Osteoblast (primary cell): ENCODE results near the gene RNF144B. TPM values are rescaled to one million over a fixed set of nuclear protein-coding genes. Genes with fewer than 3 reads are reported as not detected.
A peak's percentile ranks its signal among the peaks of the same experiment; 100 is the strongest.

ENCODE experiments used
- DNase-seq: peaks from one replicate; pipeline ENCODE4 v3.0.0; 2011; ENCODE audit warnings: low spot score, mixed read lengths; ENCODE audit not compliant: insufficient read length; ENCODE audit errors: missing footprints
- H2AFZ ChIP-seq: 2 replicates; pipeline ENCODE4 v1.6.0; 2011; ENCODE audit warnings: mild to moderate bottlenecking, low read length
- H3K27ac ChIP-seq: 2 replicates; pipeline ENCODE4 v1.5.1; 2011; ENCODE audit warnings: mild to moderate bottlenecking, low read depth, low read length, moderate library complexity
- H3K27me3 ChIP-seq: 2 replicates; pipeline ENCODE4 v1.6.0; 2012; ENCODE audit warnings: mild to moderate bottlenecking, control low read depth, inconsistent platforms, low read length, moderate library complexity; ENCODE audit not compliant: insufficient read depth
- H3K36me3 ChIP-seq: 2 replicates; pipeline ENCODE4 v1.5.1; 2011; ENCODE audit warnings: mild to moderate bottlenecking, low read length, control low read depth, moderate library complexity; ENCODE audit not compliant: insufficient read depth
- H3K4me1 ChIP-seq: 2 replicates; pipeline ENCODE4 v1.5.1; 2011; ENCODE audit warnings: mild to moderate bottlenecking, low read length, control low read depth, moderate library complexity; ENCODE audit not compliant: insufficient read depth
- H3K4me2 ChIP-seq: 2 replicates; pipeline ENCODE4 v1.6.0; 2011; ENCODE audit warnings: mild to moderate bottlenecking, low read length; ENCODE audit not compliant: insufficient read depth
- H3K4me3 ChIP-seq: fragments of 200-600 bp; sonication (generic); 3 replicates; pipeline ENCODE4 v1.5.1; 2012; ENCODE audit warnings: mild to moderate bottlenecking, low read length, inconsistent platforms; ENCODE audit not compliant: insufficient read depth
- H3K79me2 ChIP-seq: 2 replicates; pipeline ENCODE4 v1.6.0; 2012; ENCODE audit warnings: mild to moderate bottlenecking, low read length, control low read depth, inconsistent platforms; ENCODE audit not compliant: insufficient read depth
- H3K9me3 ChIP-seq: 2 replicates; pipeline ENCODE4 v1.5.1; 2011; ENCODE audit warnings: low read depth, low read length, control low read depth
- H4K20me1 ChIP-seq: 2 replicates; pipeline ENCODE4 v1.6.0; 2012; ENCODE audit warnings: mild to moderate bottlenecking, low read length, control low read depth; ENCODE audit not compliant: insufficient read depth
- CTCF ChIP-seq: IDR thresholded peaks from 2 replicates; pipeline ENCODE4 v1.5.1; 2011; ENCODE audit warnings: mild to moderate bottlenecking, low read depth, low read length, moderate library complexity; ENCODE audit errors: extremely low read depth
- total RNA-seq: library from RNA; depleted of rRNA; stranded (reverse); fragments of >200 nt; gene quantifications from 2 replicates; pipeline ENCODE4 v1.2.3, GENCODE V29; 2012

The RNF144B gene
- total RNA-seq, 1 donor = 5.8 TPM

DNA sequence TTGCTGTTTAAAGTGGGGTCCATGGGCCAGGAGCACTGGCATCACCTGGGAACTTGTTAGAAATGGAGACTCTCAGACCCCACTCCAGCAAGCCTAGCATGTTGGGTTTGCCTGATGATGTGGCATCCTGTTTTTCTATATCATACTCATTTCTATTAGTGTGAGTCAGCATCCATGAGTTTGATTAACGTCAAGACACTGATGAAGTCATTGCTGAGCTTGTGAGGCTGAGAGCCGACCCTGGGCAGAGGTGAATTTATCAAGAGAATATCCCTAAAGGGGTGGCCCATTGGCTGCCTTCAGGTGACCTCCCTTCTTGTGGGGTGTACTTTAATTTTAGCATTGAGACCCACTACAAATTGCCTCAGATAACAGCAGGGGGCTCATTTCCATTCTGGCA is 43.4 kb upstream of the RNF144B start:
- H3K4me2 ChIP-seq = no peak overlapping the region
- peaks cover 5% of the 10 kb centered on the region for H3K4me1 ChIP-seq
- DNase-seq = peak; percentile 53
- H4K20me1 ChIP-seq = no peaks in the 10 kb centered on the region
- H3K36me3 ChIP-seq = no peaks in the 10 kb centered on the region
- H3K9me3 ChIP-seq = no peaks in the 10 kb centered on the region
- H3K27ac ChIP-seq = peak overlapping the region; percentile 24
- no peak overlapping the region for H3K4me3 ChIP-seq
- no peaks in the 10 kb centered on the region for H3K27me3 ChIP-seq
- no peaks in the 10 kb centered on the region for H3K79me2 ChIP-seq
- H2AFZ ChIP-seq = peak overlapping the region; percentile 43
- no peak for TF ChIP-seq CTCF

DNA sequence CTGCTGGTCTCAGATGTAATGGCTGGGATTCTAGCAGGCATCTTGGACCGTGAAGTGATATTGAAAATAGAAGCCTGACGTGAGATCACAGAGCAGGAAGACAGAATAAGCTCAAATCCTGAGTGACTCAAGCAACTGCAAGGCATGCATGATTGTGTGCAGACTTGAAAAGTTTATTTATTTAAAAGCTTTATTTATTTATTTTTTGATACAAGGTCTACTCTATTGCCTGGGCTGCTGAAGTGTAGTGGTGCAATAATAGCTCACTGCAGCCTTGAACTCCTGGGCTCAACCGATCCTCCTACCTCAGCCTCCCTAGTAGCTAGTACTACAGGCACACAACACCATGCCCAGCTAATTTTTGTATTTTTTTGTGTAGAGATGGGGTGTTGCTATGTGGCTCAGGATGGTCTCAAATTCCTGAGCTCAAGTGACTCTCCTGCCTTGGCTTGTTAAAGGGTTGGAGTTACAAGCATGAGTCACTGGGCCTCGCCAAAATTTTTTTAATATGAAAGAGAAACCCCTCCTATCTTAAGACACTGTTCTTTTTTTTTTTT is 40.1 kb upstream of the RNF144B start:
- no peaks in the 10 kb centered on the region for H3K27me3 ChIP-seq
- H3K4me1 ChIP-seq = peaks cover 5% of the 10 kb centered on the region
- H4K20me1 ChIP-seq = no peaks in the 10 kb centered on the region
- DNase-seq = peak; percentile 61
- no peaks in the 10 kb centered on the region for H3K9me3 ChIP-seq
- no peaks in the 10 kb centered on the region for H3K79me2 ChIP-seq
- no peaks in the 10 kb centered on the region for H3K36me3 ChIP-seq
- no peak overlapping the region for H3K27ac ChIP-seq
- no peak overlapping the region for H3K4me2 ChIP-seq
- no peak for TF ChIP-seq CTCF
- no peak overlapping the region for H3K4me3 ChIP-seq
- peak overlapping the region; percentile 65 for H2AFZ ChIP-seq

DNA sequence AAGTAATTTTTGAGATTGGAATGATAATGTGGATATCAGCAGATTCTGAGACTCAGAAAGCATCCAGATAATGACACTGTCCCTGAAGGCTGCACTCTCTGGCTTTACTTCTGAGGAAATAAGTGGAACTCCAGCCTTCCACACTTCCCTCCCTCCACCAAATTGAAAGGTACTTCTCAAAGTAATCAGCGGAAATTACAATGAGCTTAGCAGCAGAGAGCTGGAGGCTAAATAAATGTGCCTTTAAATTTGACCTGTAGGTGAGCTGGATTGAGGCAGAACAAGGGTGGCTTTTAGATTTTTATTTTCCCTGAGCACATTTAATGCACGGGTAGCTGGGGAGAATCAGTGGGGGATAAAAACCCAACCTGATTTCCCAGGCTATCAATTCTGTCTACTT is 39.3 kb upstream of the RNF144B start:
- no peak overlapping the region for H3K4me3 ChIP-seq

DNA sequence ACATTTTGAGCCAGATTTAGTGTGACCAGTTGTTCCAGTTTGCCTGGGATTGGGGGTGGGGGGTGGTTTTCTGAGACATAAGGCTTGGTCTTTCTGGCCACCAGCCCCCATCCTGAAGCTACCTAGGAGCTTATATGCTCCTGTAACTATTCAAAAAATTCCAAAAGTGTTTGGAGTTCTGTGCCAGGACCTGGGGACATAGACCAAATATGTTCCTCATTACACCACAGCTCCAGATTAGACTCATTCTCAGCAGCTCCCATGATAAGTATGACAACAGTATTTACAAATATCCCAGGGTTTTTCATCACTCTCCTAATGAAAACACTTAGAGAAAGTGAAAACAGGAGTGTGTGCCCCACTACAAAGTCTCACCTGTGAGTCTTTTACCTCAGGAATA is 37.8 kb upstream of the RNF144B start:
- Histone ChIP-seq H3K27ac (no peak overlapping the region), H3K4me3 (no peak overlapping the region), H3K79me2 (no peaks in the 10 kb centered on the region), H3K9me3 (no peaks in the 10 kb centered on the region), H3K4me1 (peaks cover 2% of the 10 kb centered on the region), H3K27me3 (no peaks in the 10 kb centered on the region), H3K36me3 (no peaks in the 10 kb centered on the region), H3K4me2 (no peak overlapping the region), H4K20me1 (no peaks in the 10 kb centered on the region), H2AFZ (no peak overlapping the region)
- no peak for TF ChIP-seq CTCF
- no peak for DNase-seq

More for the DNA sequence above, 39.3 kb upstream of the RNF144B start:
- no peak for DNase-seq
- no peaks in the 10 kb centered on the region for H3K27me3 ChIP-seq
- no peak for TF ChIP-seq CTCF
- no peaks in the 10 kb centered on the region for H3K36me3 ChIP-seq
- no peaks in the 10 kb centered on the region for H3K9me3 ChIP-seq
- H3K27ac ChIP-seq = no peak overlapping the region
- H4K20me1 ChIP-seq = no peaks in the 10 kb centered on the region
- H3K4me2 ChIP-seq = no peak overlapping the region
- no peaks in the 10 kb centered on the region for H3K79me2 ChIP-seq
- H2AFZ ChIP-seq = peak overlapping the region; percentile 12
- H3K4me1 ChIP-seq = peaks cover 5% of the 10 kb centered on the region
